Kidney capillary endothelial cell (primary cell): ENCODE measurements around the gene CFAP58.

Experiments used
- DNase-seq: peaks from one replicate; pipeline ENCODE4 v3.0.0-alpha.2; 2018; ENCODE audit warnings: low spot score

The CFAP58 gene

GRCh38 chr10:104480797-104481196 lies 127.2 kb downstream of the CFAP58 start:
- DNase-seq: no peak

- DNase-seq: no peak
These were observed 129.9 kb downstream of the CFAP58 start for GRCh38 chr10:104483582-104483981.

- no peak for DNase-seq
These were observed 132.0 kb downstream of the CFAP58 start for GRCh38 chr10:104485632-104486031.

GRCh38 chr10:104486803-104487202 lies 133.2 kb downstream of the CFAP58 start:
- DNase-seq: no peak

- no peak for DNase-seq
These were observed 134.3 kb downstream of the CFAP58 start for GRCh38 chr10:104487794-104488438.

- DNase-seq: no peak
These were observed 134.8 kb downstream of the CFAP58 start for GRCh38 chr10:104488439-104488832.

GRCh38 chr10:104492329-104492940 lies 138.8 kb downstream of the CFAP58 start:
- DNase-seq: no peak

- DNase-seq: no peak
These were observed 144.9 kb downstream of the CFAP58 start for GRCh38 chr10:104498347-104499081.

- DNase-seq: no peak
These were observed 147.8 kb downstream of the CFAP58 start for GRCh38 chr10:104501449-104501848.

GRCh38 chr10:104501864-104502579 lies 148.4 kb downstream of the CFAP58 start:
- no peak for DNase-seq

- no peak for DNase-seq
These were observed 149.3 kb downstream of the CFAP58 start for GRCh38 chr10:104502907-104503306.
